Measurements from ENCODE around the gene STEAP3. TPM values are rescaled to one million over a fixed set of nuclear protein-coding genes. Genes with fewer than 3 reads are reported as not detected.

Gene STEAP3
- polyA plus RNA-seq, 1 donor from 2014 or later: not detected

DNA sequence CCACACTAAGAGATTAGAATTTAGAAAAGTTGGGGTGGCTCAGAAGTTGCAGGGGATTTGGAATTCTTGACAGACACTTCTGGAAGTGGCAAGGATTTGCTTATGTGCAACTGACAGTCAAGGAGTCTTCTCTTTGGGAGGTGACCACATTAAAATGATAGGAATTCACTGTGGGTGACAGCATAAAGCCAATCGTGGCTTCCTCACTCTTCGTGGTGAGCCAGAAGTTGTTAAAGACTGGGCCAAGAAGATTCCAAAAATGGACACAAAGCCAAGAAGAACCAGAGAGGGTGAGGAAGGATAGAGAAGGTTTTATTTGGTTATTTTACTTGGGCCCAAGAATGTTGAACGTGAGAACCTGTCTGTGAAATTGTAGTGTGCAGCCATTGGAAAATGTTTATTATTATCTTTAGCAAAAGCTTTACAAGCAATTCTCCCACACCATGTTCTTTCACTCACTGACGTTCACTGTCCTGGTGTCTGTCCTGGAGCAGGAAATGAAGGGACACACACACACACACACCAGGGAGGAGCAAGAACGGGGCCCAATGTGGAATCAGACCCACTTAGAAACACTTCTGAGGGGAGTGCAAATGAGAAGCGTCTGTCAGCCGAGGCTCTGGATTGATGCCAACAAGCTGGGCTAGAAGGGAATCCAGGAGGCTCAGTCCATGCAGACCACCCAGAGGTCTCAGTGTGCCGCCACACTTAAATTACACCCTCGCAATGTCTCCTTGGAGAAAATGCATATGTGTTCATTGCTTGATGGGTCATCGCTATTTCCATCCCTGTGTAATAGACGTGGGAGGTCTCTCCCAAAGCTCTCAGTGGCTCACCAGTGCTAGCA is 37.2 kb downstream of the STEAP3 start:
- Histone ChIP-seq H3K9me3 (ENCODE audit: low read length) (no peaks in the 10 kb centered on the region), H3F3A (ENCODE audit: insufficient read depth, low read length, poor library complexity, severe bottlenecking) (no peaks in the 10 kb centered on the region), H3K27me3 (ENCODE audit: insufficient read depth, low read depth, low read length) (no peaks in the 10 kb centered on the region), H3K36me3 (ENCODE audit: insufficient read depth, low read length) (no peaks in the 10 kb centered on the region), H3K27ac (ENCODE audit: low read length) (no peak overlapping the region), H3K4me3 (ENCODE audit: low read length) (no peak overlapping the region), H3K79me2 (replicated peaks; ENCODE audit: insufficient read depth, low read length) (no peaks in the 10 kb centered on the region), H2AFZ (ENCODE audit: low read depth, low read length) (no peak overlapping the region), H3K9me2 (ENCODE audit: insufficient read depth, low read length) (no peaks in the 10 kb centered on the region), H4K20me1 (ENCODE audit: insufficient read depth) (no peaks in the 10 kb centered on the region), H3K4me2 (ENCODE audit: low read length) (no peak overlapping the region), H3K9ac (ENCODE audit: low read length) (no peak overlapping the region)
- TF ChIP-seq EZH2 (IDR thresholded peaks at IDR 0.05; ENCODE audit: borderline replicate concordance, insufficient read depth, low read length, poor library complexity, severe bottlenecking) (no peak), TAF1 (IDR thresholded peaks at IDR 0.05; ENCODE audit: low read depth) (no peak), SMC3 (conservative IDR thresholded peaks at IDR 0.05; ENCODE audit: poor library complexity) (no peak), RAD21 (conservative IDR thresholded peaks at IDR 0.05) (no peak), MXI1 (conservative IDR thresholded peaks at IDR 0.05; ENCODE audit: poor library complexity, severe bottlenecking) (no peak), POLR2AphosphoS5 (IDR thresholded peaks at IDR 0.05) (no peak), EP300 (conservative IDR thresholded peaks at IDR 0.05; ENCODE audit: poor library complexity, severe bottlenecking) (no peak)
- TF ChIP-seq, protein P1, sequence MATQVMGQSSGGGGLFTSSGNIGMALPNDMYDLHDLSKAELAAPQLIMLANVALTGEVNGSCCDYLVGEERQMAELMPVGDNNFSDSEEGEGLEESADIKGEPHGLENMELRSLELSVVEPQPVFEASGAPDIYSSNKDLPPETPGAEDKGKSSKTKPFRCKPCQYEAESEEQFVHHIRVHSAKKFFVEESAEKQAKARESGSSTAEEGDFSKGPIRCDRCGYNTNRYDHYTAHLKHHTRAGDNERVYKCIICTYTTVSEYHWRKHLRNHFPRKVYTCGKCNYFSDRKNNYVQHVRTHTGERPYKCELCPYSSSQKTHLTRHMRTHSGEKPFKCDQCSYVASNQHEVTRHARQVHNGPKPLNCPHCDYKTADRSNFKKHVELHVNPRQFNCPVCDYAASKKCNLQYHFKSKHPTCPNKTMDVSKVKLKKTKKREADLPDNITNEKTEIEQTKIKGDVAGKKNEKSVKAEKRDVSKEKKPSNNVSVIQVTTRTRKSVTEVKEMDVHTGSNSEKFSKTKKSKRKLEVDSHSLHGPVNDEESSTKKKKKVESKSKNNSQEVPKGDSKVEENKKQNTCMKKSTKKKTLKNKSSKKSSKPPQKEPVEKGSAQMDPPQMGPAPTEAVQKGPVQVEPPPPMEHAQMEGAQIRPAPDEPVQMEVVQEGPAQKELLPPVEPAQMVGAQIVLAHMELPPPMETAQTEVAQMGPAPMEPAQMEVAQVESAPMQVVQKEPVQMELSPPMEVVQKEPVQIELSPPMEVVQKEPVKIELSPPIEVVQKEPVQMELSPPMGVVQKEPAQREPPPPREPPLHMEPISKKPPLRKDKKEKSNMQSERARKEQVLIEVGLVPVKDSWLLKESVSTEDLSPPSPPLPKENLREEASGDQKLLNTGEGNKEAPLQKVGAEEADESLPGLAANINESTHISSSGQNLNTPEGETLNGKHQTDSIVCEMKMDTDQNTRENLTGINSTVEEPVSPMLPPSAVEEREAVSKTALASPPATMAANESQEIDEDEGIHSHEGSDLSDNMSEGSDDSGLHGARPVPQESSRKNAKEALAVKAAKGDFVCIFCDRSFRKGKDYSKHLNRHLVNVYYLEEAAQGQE (IDR thresholded peaks at IDR 0.05; ENCODE audit: borderline replicate concordance): no peak
- TF ChIP-seq, protein P2, sequence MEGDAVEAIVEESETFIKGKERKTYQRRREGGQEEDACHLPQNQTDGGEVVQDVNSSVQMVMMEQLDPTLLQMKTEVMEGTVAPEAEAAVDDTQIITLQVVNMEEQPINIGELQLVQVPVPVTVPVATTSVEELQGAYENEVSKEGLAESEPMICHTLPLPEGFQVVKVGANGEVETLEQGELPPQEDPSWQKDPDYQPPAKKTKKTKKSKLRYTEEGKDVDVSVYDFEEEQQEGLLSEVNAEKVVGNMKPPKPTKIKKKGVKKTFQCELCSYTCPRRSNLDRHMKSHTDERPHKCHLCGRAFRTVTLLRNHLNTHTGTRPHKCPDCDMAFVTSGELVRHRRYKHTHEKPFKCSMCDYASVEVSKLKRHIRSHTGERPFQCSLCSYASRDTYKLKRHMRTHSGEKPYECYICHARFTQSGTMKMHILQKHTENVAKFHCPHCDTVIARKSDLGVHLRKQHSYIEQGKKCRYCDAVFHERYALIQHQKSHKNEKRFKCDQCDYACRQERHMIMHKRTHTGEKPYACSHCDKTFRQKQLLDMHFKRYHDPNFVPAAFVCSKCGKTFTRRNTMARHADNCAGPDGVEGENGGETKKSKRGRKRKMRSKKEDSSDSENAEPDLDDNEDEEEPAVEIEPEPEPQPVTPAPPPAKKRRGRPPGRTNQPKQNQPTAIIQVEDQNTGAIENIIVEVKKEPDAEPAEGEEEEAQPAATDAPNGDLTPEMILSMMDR (IDR thresholded peaks at IDR 0.05; ENCODE audit: poor library complexity, severe bottlenecking): no peak

DNA sequence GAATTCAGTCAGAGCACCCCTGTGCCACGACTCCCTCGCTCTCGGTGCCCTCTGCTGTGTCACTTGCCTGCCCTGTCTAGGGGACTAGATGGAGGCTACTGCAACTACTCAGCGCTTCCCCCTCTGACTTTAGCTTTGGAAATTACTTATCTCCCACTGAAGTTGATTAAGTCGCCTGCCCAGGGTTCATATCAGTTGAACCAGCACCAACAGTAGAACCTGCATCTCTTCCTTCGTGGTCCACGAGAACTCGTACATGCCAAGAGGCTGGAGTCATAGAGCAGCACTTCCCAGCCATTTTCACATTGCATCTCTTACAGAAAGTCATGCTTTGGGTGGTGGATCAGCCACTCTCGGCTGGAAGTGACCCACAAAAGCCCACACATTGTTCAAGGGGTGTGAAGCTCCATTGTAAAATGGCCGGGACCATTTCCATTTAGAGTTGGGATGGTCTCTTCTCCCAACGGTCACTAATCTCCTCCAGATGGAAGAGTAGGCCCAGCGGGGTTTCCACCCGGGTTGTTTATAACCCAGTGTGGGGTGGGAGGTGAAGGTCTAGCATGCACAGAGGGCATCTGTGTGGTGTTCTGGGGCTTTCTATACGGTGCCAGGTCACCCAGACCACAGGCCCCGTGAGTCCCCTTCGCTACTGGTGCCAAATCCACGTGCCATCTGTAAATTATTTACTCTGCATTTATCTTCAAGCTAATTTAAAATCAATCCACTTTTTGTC is 38.0 kb downstream of the STEAP3 start:
- no peaks in the 10 kb centered on the region for H4K20me1 ChIP-seq (ENCODE audit: insufficient read depth)
- H3K79me2 ChIP-seq (replicated peaks; ENCODE audit: insufficient read depth, low read length): no peaks in the 10 kb centered on the region
- TF ChIP-seq, protein P2 (IDR thresholded peaks at IDR 0.05; ENCODE audit: poor library complexity, severe bottlenecking): no peak
- TF ChIP-seq TAF1 (IDR thresholded peaks at IDR 0.05; ENCODE audit: low read depth): no peak
- no peak for TF ChIP-seq SMC3 (conservative IDR thresholded peaks at IDR 0.05; ENCODE audit: poor library complexity)
- no peak for TF ChIP-seq EZH2 (IDR thresholded peaks at IDR 0.05; ENCODE audit: borderline replicate concordance, insufficient read depth, low read length, poor library complexity, severe bottlenecking)
- no peak for TF ChIP-seq MXI1 (conservative IDR thresholded peaks at IDR 0.05; ENCODE audit: poor library complexity, severe bottlenecking)
- TF ChIP-seq RAD21 (conservative IDR thresholded peaks at IDR 0.05): no peak
- TF ChIP-seq, protein P1 (IDR thresholded peaks at IDR 0.05; ENCODE audit: borderline replicate concordance): no peak
- TF ChIP-seq POLR2AphosphoS5 (IDR thresholded peaks at IDR 0.05): no peak
- no peak for TF ChIP-seq EP300 (conservative IDR thresholded peaks at IDR 0.05; ENCODE audit: poor library complexity, severe bottlenecking)
- H2AFZ ChIP-seq (ENCODE audit: low read depth, low read length): no peak overlapping the region
- H3K4me3 ChIP-seq (ENCODE audit: low read length): no peak overlapping the region
- no peak overlapping the region for H3K27ac ChIP-seq (ENCODE audit: low read length)
- H3K4me2 ChIP-seq (ENCODE audit: low read length): no peak overlapping the region
- H3F3A ChIP-seq (ENCODE audit: insufficient read depth, low read length, poor library complexity, severe bottlenecking): no peaks in the 10 kb centered on the region
- no peak overlapping the region for H3K9ac ChIP-seq (ENCODE audit: low read length)
- no peaks in the 10 kb centered on the region for H3K9me3 ChIP-seq (ENCODE audit: low read length)
- no peaks in the 10 kb centered on the region for H3K27me3 ChIP-seq (ENCODE audit: insufficient read depth, low read depth, low read length)
- no peaks in the 10 kb centered on the region for H3K9me2 ChIP-seq (ENCODE audit: insufficient read depth, low read length)
- no peaks in the 10 kb centered on the region for H3K36me3 ChIP-seq (ENCODE audit: insufficient read depth, low read length)
